HS-5 (cell line): ENCODE data around the gene EXPH5.
"Not testable (repeated sequence)": the region's sequence is repeated elsewhere in the genome, so short reads cannot be mapped to it uniquely, and the experiment has no call there.

Experiments
- DNase-seq: peaks from one replicate; pipeline ENCODE4 v3.0.0-alpha.2; 2012; ENCODE audit warnings: low read depth

Gene EXPH5

DNA sequence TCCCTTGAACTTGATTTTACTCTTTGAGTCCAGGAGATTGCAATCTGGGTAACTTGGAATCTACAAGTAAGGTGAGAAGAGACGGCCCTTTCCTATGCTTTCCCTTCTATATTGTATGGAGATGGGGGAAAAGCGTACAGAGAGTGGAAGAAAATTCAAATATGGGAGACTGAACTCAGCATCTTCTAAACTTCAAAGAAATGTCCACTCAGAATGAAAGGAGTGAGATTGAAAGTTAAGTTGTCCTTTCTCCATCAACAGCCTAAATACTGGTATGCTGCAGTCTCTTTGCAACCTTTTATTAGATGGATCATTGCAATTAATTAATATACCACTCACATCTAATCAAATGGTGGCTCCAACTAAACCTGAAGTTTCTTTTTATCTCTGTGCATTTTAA lies 6.4 kb upstream of the EXPH5 start:
- no peak for DNase-seq

- DNase-seq, result no peak
Measured at GRCh38 chr11:108597736-108598355, 4.3 kb upstream of the EXPH5 start.

DNA sequence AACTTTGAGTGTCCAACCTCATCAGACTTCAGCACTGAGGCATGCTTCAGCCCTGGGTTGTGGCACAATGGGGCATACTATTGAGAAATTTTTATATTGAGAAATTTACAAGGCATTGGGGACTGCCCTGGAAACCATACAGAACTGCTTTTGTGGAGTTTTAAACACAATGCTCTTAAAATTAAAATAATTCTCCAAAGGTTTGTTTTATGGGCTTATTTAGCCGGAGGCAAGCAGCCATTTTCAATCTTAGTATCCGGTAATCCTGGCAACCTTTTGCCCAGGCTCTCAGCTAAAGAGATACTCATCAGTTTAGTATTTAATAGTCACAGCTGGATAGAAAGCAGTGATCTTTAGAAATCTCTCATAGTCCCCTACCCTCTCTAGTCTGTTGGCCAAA lies 3.1 kb upstream of the EXPH5 start:
- DNase-seq, result no peak

DNA sequence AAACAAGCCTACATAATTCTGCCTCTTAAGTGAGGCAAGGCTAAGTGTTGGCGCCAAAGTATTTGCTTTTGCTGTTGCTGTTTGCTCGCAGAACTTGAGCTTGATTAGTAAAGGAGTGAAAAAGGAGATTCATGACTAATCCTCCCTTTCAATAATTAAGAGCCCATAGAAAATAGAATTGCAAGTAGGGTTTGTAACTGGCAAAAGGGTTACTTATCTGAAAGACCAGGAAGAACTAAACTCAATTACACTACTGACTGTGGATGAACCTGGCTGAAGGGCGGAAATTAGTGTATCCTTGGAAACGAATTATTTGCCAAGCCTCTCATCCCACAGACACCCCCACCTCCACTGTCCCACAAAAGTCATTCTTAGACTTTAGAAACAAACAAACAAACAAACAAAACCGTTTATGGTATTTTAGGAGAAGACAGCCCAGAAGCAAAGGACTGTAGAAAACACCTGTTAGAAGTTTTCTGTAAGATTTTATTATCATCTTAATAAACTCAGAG lies 411 bp upstream of the EXPH5 start:
- no peak for DNase-seq

DNA sequence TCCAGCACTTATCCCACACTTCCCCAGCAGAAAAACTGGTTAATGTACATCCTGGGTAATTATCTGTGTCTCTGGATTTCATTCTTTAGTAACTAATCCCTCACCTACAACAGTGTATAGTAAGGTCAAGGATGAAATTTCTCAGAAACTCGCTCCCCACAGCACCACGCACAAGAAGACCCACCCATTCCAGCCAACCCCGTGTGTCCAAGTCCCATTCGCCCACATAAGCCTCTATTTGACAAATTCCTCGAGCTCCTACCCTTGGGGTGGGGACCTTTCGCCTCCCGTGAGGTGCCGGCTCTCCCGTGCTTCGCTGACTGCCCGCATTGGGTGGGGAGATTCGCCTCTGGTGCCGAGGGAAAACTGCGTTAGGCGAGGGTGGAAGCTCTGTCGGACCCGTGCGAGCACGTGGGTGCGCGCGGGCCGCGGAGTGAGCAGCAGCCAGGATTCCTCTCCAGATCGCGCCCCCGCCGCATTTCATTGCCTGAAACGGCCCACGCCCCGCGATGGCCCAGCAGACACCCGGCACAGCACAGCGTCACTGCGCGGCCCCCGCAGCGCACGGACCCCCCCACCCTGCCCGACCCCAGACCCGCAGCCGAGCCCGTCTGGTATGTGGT lies 866 bp downstream of the EXPH5 start:
- no peak for DNase-seq

GRCh38 chr11:108591893-108592292 lies 1.7 kb downstream of the EXPH5 start:
- no peak for DNase-seq

GRCh38 chr11:108589136-108589535 lies 4.4 kb downstream of the EXPH5 start:
- no peak for DNase-seq

- no peak for DNase-seq
Measured at GRCh38 chr11:108588287-108588686, 5.3 kb downstream of the EXPH5 start.

- DNase-seq, result no peak
Measured at GRCh38 chr11:108587109-108587508, 6.5 kb downstream of the EXPH5 start.

DNA sequence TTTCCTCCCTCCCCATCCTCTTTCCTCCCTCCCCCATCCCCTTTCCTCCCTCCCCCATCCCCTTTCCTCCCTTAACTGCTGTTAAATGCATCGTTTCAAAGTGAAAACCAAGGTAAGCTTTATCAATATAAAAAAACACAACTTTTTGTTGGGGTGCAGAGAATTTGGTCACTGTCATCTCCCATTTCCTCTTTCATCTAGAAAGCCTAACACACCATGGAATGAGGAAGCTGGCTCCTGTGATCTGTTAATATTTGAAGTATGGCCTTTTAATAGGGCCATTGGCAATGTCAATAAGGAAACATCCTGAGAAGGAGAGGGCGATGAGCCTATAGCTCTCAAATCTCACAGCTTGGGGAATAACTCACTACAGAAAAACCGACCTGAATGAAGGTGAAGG lies 7.0 kb downstream of the EXPH5 start:
- no peak for DNase-seq

DNA sequence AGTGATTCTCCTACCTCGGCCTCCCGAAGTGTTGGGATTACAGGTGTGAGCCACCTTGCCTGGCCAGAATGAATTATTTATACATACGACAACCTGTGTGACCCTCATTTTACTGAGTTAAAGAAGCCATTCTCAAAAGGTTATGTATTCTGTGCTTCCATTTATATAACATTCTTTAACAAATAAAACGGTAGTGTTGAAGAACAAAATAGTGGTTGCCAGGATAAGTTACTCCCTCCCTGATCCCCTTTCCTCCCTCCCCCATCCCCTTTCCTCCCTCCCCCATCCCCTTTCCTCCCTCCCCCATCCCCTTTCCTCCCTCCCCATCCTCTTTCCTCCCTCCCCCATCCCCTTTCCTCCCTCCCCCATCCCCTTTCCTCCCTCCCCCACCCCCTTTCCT lies 7.4 kb downstream of the EXPH5 start:
- DNase-seq, result not testable (repeated sequence)

DNA sequence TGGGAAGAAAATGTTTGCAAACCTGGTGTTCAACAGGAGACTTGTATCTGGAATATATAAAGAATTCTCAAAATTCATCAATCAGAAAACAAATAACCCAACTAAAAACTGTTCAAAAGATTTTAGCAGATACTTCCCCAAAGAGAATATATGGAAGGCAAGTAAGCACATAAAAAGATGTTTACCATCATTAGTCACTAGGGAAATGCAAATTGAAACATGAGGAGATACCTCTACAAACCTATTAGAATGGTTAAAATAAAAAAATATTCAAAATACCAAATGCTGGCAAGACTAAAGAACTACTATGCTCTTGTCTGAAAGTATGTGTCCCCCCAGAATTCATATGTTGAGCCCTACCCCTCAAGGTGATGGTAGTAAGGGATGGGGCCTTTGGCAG lies 8.6 kb downstream of the EXPH5 start:
- no peak for DNase-seq

DNA sequence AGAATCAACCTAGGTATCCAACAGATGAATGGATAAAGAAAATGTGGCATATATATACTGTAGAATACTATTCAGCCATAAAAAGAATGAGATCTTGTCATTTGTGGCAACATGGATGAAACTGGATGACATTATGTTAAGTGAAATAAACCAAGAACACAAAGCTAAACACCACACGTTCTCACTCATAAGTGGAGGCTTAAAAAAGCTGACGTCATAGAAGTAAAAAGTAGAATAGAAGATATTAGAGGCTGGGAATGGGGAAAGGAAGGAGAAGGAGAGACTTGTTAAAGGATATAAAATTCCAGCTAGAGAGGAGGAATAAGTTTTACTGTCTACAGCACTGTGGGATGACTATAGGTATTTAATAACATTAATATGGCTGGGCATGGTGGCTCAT lies 12.9 kb downstream of the EXPH5 start:
- DNase-seq, result no peak

GRCh38 chr11:108580043-108580442 lies 13.5 kb downstream of the EXPH5 start:
- DNase-seq, result no peak

GRCh38 chr11:108576523-108576922 lies 17.0 kb downstream of the EXPH5 start:
- DNase-seq, result no peak

- DNase-seq, result no peak
Measured at GRCh38 chr11:108574675-108575074, 18.9 kb downstream of the EXPH5 start.

GRCh38 chr11:108571001-108571400 lies 22.6 kb downstream of the EXPH5 start:
- DNase-seq, result no peak

- no peak for DNase-seq
Measured at GRCh38 chr11:108569896-108570295, 23.7 kb downstream of the EXPH5 start.

GRCh38 chr11:108568195-108568858 lies 25.2 kb downstream of the EXPH5 start:
- DNase-seq, result no peak

DNA sequence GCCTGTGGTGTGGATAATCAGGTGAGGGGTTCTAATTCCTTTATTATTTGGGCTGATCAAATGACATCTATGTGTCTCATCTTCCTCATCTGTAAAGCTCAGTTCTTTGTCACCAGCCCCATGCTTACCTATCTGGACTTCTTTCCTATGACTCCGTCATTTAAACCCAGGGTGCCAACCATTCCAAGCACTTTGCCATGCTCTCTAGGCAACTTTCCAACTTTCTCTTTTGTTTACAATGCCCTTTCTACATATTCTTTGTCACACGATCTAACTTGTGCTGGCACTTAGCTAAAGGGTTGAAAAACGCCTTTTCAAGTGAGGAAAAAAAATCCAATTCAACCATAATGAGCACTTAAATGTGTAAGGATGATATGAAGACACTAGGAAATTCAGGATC lies 27.9 kb downstream of the EXPH5 start:
- no peak for DNase-seq

DNA sequence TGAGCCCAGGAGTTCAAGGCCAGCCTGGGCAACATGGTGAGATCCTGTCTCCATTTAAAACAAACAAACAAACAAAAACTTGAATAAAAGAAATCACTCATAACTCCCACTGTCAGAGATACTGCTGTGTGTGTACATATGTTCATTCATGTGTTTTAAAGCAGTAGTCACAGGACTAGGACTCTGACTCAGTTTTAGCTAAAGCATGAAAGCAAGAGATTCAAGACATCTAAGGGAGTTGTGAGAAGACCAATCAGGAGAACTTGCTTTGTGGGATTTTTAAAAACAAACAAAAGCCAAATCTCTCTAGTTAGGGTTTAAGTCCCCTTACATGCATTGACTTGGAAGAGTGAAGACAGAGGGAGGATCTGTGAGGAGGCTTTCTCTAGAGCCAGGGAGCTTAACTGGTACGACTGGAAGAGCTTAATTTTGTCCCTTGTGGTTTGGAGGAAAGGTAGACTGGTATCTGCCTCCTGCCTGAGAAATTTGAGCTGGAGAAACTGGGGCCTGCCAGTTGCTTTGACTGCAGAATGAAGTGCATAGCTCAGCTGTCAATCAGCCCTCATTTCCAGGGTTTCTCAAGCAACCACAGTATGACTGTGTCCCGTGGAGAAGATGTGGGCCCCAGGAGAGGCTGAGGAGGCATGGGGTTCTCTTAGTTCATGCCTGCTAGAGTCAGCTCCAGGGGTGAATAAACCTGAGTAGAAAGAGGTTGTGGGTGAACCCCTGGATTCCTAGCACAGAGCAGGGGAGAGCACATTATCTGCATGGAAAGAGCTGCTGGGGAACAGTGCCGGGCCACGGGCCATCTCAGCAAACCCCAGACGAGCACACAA lies 30.6 kb downstream of the EXPH5 start:
- DNase-seq, result no peak

GRCh38 chr11:108561535-108561991 lies 32.0 kb downstream of the EXPH5 start:
- DNase-seq, result no peak
